AG10803 (cell line): ENCODE results near the gene FAM9B.
"Not testable (repeated sequence)": the region's sequence is repeated elsewhere in the genome, so short reads cannot be mapped to it uniquely, and the experiment has no call there.

Experiments
- DNase-seq: peaks from one replicate; pipeline ENCODE4 v3.0.0; 2010; ENCODE audit warnings: low read depth
- H3K4me3 ChIP-seq: 2 replicates; pipeline ENCODE4 v1.5.1; 2011; ENCODE audit warnings: mild to moderate bottlenecking, low read length, control low read depth
- TF ChIP-seq, protein P1 (sequence below): conservative IDR thresholded peaks from 2 replicates; pipeline ENCODE4 v1.5.1; 2011; ENCODE audit warnings: mild to moderate bottlenecking, low read length, control low read depth, inconsistent platforms

FAM9B gene

GRCh38 chrX:9033586-9033985 is 341 bp downstream of the FAM9B start:
- no peak for DNase-seq
- H3K4me3 ChIP-seq: no peak overlapping the region
- TF ChIP-seq, protein P1, sequence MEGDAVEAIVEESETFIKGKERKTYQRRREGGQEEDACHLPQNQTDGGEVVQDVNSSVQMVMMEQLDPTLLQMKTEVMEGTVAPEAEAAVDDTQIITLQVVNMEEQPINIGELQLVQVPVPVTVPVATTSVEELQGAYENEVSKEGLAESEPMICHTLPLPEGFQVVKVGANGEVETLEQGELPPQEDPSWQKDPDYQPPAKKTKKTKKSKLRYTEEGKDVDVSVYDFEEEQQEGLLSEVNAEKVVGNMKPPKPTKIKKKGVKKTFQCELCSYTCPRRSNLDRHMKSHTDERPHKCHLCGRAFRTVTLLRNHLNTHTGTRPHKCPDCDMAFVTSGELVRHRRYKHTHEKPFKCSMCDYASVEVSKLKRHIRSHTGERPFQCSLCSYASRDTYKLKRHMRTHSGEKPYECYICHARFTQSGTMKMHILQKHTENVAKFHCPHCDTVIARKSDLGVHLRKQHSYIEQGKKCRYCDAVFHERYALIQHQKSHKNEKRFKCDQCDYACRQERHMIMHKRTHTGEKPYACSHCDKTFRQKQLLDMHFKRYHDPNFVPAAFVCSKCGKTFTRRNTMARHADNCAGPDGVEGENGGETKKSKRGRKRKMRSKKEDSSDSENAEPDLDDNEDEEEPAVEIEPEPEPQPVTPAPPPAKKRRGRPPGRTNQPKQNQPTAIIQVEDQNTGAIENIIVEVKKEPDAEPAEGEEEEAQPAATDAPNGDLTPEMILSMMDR: no peak

DNA sequence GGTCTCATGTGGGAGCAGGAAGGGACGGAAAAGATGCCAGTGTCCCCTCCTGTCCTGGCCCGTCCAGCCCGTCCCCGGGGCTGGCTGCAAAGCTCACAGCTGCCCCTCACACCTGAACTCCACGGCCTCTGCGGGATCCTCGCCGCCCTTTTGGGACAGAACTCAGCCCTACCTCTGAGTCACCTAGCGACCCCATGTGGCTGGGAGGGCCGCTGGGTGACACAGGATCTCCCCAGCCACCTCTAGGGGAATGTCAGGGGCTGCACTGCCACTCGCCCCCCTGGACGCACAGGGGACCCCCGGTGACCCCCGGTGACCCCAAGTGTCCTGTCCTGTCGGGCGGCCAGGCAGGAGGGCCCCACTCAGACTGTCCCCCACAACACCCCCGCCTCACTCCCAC is 748 bp downstream of the FAM9B start:
- TF ChIP-seq, protein P1: no peak
- H3K4me3 ChIP-seq: no peak overlapping the region
- no peak for DNase-seq

GRCh38 chrX:9023293-9023692 is 10.6 kb downstream of the FAM9B start:
- H3K4me3 ChIP-seq: no peak overlapping the region
- DNase-seq: no peak
- TF ChIP-seq, protein P1: no peak

- TF ChIP-seq, protein P1: no peak
- H3K4me3 ChIP-seq: no peak overlapping the region
- DNase-seq: peak; percentile 71
Measured at GRCh38 chrX:9019151-9019550, 14.8 kb downstream of the FAM9B start.

DNA sequence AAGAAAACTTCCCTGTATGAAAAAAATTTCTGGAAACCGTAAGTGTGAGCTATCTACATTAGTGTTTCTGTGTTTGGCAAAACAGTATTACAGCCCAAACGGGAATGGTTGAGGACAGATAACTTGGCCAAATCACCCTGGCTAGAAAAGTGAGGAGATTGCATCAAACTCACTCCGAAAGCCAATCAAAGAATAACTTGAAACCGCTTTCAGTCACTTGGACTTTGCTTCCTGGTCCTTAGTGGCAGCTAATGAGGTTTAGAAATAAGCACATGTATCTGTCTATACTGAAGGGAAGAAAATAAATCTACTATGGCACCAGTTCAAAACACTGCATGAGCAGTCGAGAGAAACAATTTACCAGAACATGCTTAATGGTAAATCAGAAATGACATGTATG is 15.6 kb downstream of the FAM9B start:
- peak; percentile 0 for DNase-seq
- not testable (repeated sequence) for H3K4me3 ChIP-seq

DNA sequence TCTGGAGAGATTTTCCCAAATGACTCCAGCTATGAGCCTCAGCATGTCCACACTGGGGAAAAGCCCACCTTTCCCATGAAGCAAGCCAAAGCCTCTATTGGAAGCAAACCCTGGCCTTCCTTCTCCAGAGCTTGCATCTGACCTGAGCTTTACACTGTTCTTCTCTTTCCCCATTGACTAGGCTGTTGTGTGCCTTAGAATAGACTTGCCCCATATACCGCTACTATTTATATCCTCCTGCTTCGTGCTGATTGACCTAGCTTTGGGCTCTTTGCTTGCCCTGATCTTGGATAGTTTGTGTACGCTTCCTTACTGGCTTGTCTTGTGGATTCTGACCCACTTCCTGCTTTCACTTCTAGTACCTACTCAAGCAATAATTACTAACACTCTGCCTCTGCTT is 30.9 kb downstream of the FAM9B start:
- TF ChIP-seq, protein P1: no peak
- DNase-seq: no peak
- H3K4me3 ChIP-seq: no peak overlapping the region

- DNase-seq: peak; percentile 53
- no peak overlapping the region for H3K4me3 ChIP-seq
- TF ChIP-seq, protein P1: no peak
Measured at GRCh38 chrX:8988446-8988845, 45.5 kb downstream of the FAM9B start.

DNA sequence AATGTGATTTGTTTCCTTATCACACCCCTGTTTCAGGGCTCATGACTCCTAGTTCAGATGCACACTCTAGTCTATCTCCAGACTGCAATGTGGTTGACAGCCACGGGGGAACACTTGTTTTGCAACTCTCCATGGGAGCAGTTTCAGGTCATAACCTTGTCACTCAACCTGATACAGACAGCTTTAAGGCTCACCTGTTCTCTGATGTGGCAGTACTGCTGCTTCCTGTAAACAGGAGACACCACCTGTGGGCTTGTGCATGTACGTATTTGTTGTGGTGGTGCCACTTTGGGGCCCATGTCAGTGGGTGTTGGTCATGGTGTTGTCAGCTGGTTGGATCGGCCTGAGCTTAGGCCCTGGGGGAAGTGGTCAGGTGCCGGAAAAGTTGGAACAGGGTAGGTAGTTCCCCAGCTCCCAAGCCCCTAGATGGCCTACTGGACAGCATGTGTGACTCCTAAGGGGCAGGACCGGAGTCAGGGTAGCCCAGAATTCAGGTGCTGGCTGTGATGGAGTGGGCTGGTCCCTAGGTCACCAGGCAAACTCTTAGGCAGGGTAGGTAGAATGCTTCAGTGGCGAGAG is 46.2 kb downstream of the FAM9B start:
- no peak for DNase-seq
- TF ChIP-seq, protein P1: no peak

More for the DNA sequence above, 46.2 kb downstream of the FAM9B start:
- H3K4me3 ChIP-seq: no peak overlapping the region
